HepG2 (cell line): ENCODE results near the gene DENND5A. TPM values are rescaled to one million over a fixed set of nuclear protein-coding genes. Genes with fewer than 3 reads are reported as not detected.

Experiments used
- ATAC-seq: fragments of 200-7000 bp; cut with Tn5 transposase; 3 replicates; pipeline ENCODE4 v1.9.1; 2020; ENCODE audit warnings: mild to moderate bottlenecking, moderate library complexity
- BruUV-seq: library from RNA; stranded (reverse); fragments of 400-500 nt; replicated peaks from 2 replicates; lab custom pipeline; 2021; lab: Mats Ljungman, UMichigan
- CTCF ChIA-PET: fragments of 300-600 bp; formaldehyde crosslinking; extraction: SDS; loops from one replicate; lab custom pipeline; 2021; ENCODE audit warnings: low total read pairs, inconsistent platforms, low intra/inter-chr PET ratio; lab: Yijun Ruan, JAX
- POLR2A ChIA-PET: fragments of 350-600 bp; sonication (Branson Sonifier 250); formaldehyde crosslinking; loops from one replicate; lab custom pipeline; 2020; ENCODE audit warnings: antibody characterized with exemption, inconsistent platforms; lab: Yijun Ruan, JAX
- DNase-seq: peaks from one replicate; pipeline ENCODE4 v3.0.0-alpha.2; 2015; ENCODE audit warnings: low spot score
- FAIRE-seq: peaks from 3 replicates; lab custom pipeline; 2011; peaks lifted over from hg19 to GRCh38; lab: Jason Lieb, UNC
- H2AFZ ChIP-seq: one replicate; pipeline ENCODE4 v1.6.1; 2011; ENCODE audit warnings: low read length, inconsistent platforms
- H3K27ac ChIP-seq: fragments of 300-600 bp; 3 replicates; pipeline ENCODE4 v1.8.0; 2011; ENCODE audit warnings: mixed run types, mild to moderate bottlenecking, mixed read lengths, low read length, inconsistent platforms; ENCODE audit not compliant: insufficient read depth; ENCODE audit errors: extremely low read length
- H3K27me3 ChIP-seq, 2 experiments: fragments of 200-600 bp in 1 of 2; 2 replicates in 1 of 2; 3 replicates in 1 of 2; pipeline versions ENCODE4 v1.6.0 to v1.8.0; 2011; ENCODE audit warnings: low read length in 2 of 2, mild to moderate bottlenecking in 2 of 2, moderate library complexity in 2 of 2, inconsistent platforms in 1 of 2; ENCODE audit not compliant: insufficient read depth in 2 of 2, control insufficient read depth in 1 of 2
- H3K36me3 ChIP-seq, 2 experiments: fragments of 200-600 bp in 1 of 2; replicated peaks in 1 of 2; 2 replicates in 1 of 2; 3 replicates in 1 of 2; pipeline versions ENCODE4 v1.5.1 to v1.8.0; 2011; ENCODE audit warnings: low read length in 2 of 2, inconsistent platforms in 1 of 2; ENCODE audit not compliant: insufficient read depth in 2 of 2, control insufficient read depth in 1 of 2
- H3K4me1 ChIP-seq: 2 replicates; pipeline ENCODE4 v1.5.1; 2012; ENCODE audit warnings: low read length, inconsistent platforms; ENCODE audit not compliant: insufficient read depth
- H3K4me2 ChIP-seq: 2 replicates; pipeline ENCODE4 v1.6.0; 2011; ENCODE audit warnings: low read depth, low read length, inconsistent platforms
- H3K4me3 ChIP-seq, 3 experiments: fragments of 200-600 bp in 1 of 3; sonication (generic), shearing (Covaris generic) in 1 of 3; replicated peaks in 1 of 3; 2 replicates each; pipeline ENCODE4 v1.5.1; 2011 to 2016; ENCODE audit warnings: low read length in 3 of 3, inconsistent platforms in 2 of 3, low read depth in 2 of 3, mild to moderate bottlenecking in 2 of 3, control low read depth in 1 of 3, mixed read lengths in 1 of 3; ENCODE audit not compliant: insufficient read depth in 1 of 3
- H3K79me2 ChIP-seq: one replicate; pipeline ENCODE4 v1.6.1; 2011; ENCODE audit warnings: low read length, inconsistent platforms; ENCODE audit not compliant: insufficient read depth
- H3K9ac ChIP-seq: 2 replicates; pipeline ENCODE4 v1.6.0; 2011; ENCODE audit warnings: mild to moderate bottlenecking, low read depth, low read length, inconsistent platforms; ENCODE audit not compliant: insufficient read depth
- H3K9me3 ChIP-seq: 2 replicates; pipeline ENCODE4 v1.5.1; 2012; ENCODE audit warnings: mild to moderate bottlenecking, low read length
- H4K20me1 ChIP-seq: 2 replicates; pipeline ENCODE4 v1.6.0; 2011; ENCODE audit warnings: inconsistent platforms, mild to moderate bottlenecking, low read length, moderate library complexity; ENCODE audit not compliant: insufficient read depth
- ERF ChIP-seq: IDR thresholded peaks from 2 replicates; pipeline ENCODE4 v1.6.1; 2018; ENCODE audit warnings: missing biosample characterization, missing genetic modification reagents
- HOXD1 ChIP-seq: sonication (generic); formaldehyde crosslinking; IDR thresholded peaks from 2 replicates; pipeline ENCODE4 v1.5.0; 2020; ENCODE audit warnings: missing genetic modification reagents
- MED1 ChIP-seq: sonication (generic); formaldehyde crosslinking; IDR thresholded peaks from 2 replicates; pipeline ENCODE4 v1.4.0; 2020; ENCODE audit warnings: missing genetic modification reagents
- SMC3 ChIP-seq: IDR thresholded peaks from 2 replicates; pipeline ENCODE4 v1.6.1; 2011; ENCODE audit warnings: low read length, improper control_type of control experiment
- SNAPC2 ChIP-seq: sonication (generic); formaldehyde crosslinking; IDR thresholded peaks from 2 replicates; pipeline ENCODE4 v1.8.1; 2022; ENCODE audit warnings: mild to moderate bottlenecking, missing genetic modification reagents
- STAG1 ChIP-seq: sonication (generic); formaldehyde crosslinking; IDR thresholded peaks from 2 replicates; pipeline ENCODE4 v1.4.0; 2020; ENCODE audit warnings: missing genetic modification reagents
- TRIM22 ChIP-seq: fragments of 450-650 bp; IDR thresholded peaks from 2 replicates; pipeline ENCODE4 v1.6.1; 2017
- XRCC5 ChIP-seq: fragments of 200-400 bp; formaldehyde crosslinking; optimal IDR thresholded peaks from 2 replicates; pipeline ENCODE3; 2017; ENCODE audit warnings: mild to moderate bottlenecking, low read length
- ZNF101 ChIP-seq: sonication (generic); formaldehyde crosslinking; IDR thresholded peaks from 2 replicates; pipeline ENCODE4 v1.4.0; 2020; ENCODE audit warnings: mild to moderate bottlenecking, low read depth, missing genetic modification reagents, borderline replicate concordance
- ZNF30 ChIP-seq: sonication (generic); formaldehyde crosslinking; IDR thresholded peaks from 2 replicates; pipeline ENCODE4 v1.5.0; 2020; ENCODE audit warnings: mild to moderate bottlenecking, missing genetic modification reagents
- ZNF782 ChIP-seq: sonication (generic); formaldehyde crosslinking; IDR thresholded peaks from 2 replicates; pipeline ENCODE4 v1.4.0; 2020; ENCODE audit warnings: missing genetic modification reagents, mild to moderate bottlenecking, borderline replicate concordance
- WGBS: methylation state at CpG from one replicate; pipeline ENCODE4 v1.1.6; 2017; ENCODE audit warnings: low lambda C conversion rate; 5-methylcytosine and 5-hydroxymethylcytosine counted together
- in situ Hi-C: cut with HindIII; loops from 2 replicates; pipeline ENCODE4 v1.10.0; 2017; ENCODE audit warnings: low pct_unique_long_range_greater_than_20kb; ENCODE audit not compliant: extremely low pct_ligation_motif_present
- intact Hi-C: fragments of 100-400 bp; cut with micrococcal nuclease; formaldehyde crosslinking; loops from one replicate; pipeline ENCODE4 v1.10.0; 2022; ENCODE audit not compliant: unreplicated experiment
- polyA plus RNA-seq, 8 experiments: library from polyadenylated mRNA; depleted of rRNA in 3 of 8; stranded (reverse) in 7 of 8; unstranded in 1 of 8; fragments of >200 nt; fragmentation: Illumina TruSeq in 4 of 8; extraction: Trizol in 4 of 8; gene quantifications; 2 replicates each; pipeline versions ENCODE4 v1.2.1 to v1.2.3, GENCODE V29; 2011 to 2016; ENCODE audit warnings: low read depth in 4 of 8, missing spikeins in 1 of 8, mixed read lengths in 1 of 8; ENCODE audit not compliant: insufficient read depth in 1 of 8
- total RNA-seq, 5 experiments: library from RNA; depleted of rRNA; stranded (reverse); fragments of >200 nt; fragmentation: Illumina TruSeq; extraction: Trizol; gene quantifications; 2 replicates each; pipeline ENCODE4 v1.2.3, GENCODE V29; 2016; ENCODE audit warnings: low read depth in 1 of 5
- TF ChIP-seq, protein P1 (sequence below): sonication (generic); formaldehyde crosslinking; IDR thresholded peaks from 2 replicates; pipeline ENCODE4 v1.5.0; 2020; ENCODE audit warnings: mild to moderate bottlenecking, missing genetic modification reagents
- TF ChIP-seq, protein P2 (sequence below): sonication (generic); formaldehyde crosslinking; IDR thresholded peaks from 2 replicates; pipeline ENCODE4 v1.5.0; 2020; ENCODE audit warnings: mild to moderate bottlenecking, missing genetic modification reagents, moderate library complexity
- TF ChIP-seq, protein P3 (sequence below): sonication (generic); formaldehyde crosslinking; IDR thresholded peaks from 2 replicates; pipeline ENCODE4 v1.5.1; 2020; ENCODE audit warnings: mild to moderate bottlenecking, moderate library complexity, missing genetic modification reagents

DENND5A gene
- total and polyA plus RNA-seq, 2 of the 13 experiments (the other 11 are each of a cell fraction or from before 2014, with no cell fraction given): 63.3 to 145 TPM

- in situ Hi-C loops (no loop called here), intact Hi-C loops (no loop called here)
- no peaks in the 10 kb centered on the region for H3K36me3 ChIP-seq
- H3K4me2 ChIP-seq: peak overlapping the region; percentile 44
- CTCF ChIA-PET: interaction anchor here (1.7 kb wide), 1 partner anchor 105 kb away, joined by 6 read pairs; no protein-coding TSS in a partner anchor
- no peaks in the 10 kb centered on the region for H3K4me1 ChIP-seq
- H3K9ac ChIP-seq: no peak overlapping the region
- no peaks in the 10 kb centered on the region for H4K20me1 ChIP-seq
- H3K79me2 ChIP-seq: no peaks in the 10 kb centered on the region
- BruUV-seq: no TSS peak
- WGBS: 52% methylated on average over 9 of the region's 9 CpGs
- no peak overlapping the region for H3K27ac ChIP-seq
- H2AFZ ChIP-seq: no peak overlapping the region
- POLR2A ChIA-PET: no interaction called here
- no peaks in the 10 kb centered on the region for H3K27me3 ChIP-seq
- DNase-seq (no peak), FAIRE-seq (peak; percentile 21), ATAC-seq (peak; percentile 98)
- H3K9me3 ChIP-seq: no peaks in the 10 kb centered on the region
- no peak overlapping the region for H3K4me3 ChIP-seq
- TF ChIP-seq HOXD1: no peak
- no peak for TF ChIP-seq ERF (CRISPR knock-in tag)
- TF ChIP-seq SMC3: peak; percentile 60
- peak; percentile 49 for TF ChIP-seq STAG1 (CRISPR knock-in tag)
- no peak for TF ChIP-seq ZNF30 (CRISPR knock-in tag)
- TF ChIP-seq TRIM22: no peak
- TF ChIP-seq MED1 (CRISPR knock-in tag): no peak
- TF ChIP-seq, protein P1, sequence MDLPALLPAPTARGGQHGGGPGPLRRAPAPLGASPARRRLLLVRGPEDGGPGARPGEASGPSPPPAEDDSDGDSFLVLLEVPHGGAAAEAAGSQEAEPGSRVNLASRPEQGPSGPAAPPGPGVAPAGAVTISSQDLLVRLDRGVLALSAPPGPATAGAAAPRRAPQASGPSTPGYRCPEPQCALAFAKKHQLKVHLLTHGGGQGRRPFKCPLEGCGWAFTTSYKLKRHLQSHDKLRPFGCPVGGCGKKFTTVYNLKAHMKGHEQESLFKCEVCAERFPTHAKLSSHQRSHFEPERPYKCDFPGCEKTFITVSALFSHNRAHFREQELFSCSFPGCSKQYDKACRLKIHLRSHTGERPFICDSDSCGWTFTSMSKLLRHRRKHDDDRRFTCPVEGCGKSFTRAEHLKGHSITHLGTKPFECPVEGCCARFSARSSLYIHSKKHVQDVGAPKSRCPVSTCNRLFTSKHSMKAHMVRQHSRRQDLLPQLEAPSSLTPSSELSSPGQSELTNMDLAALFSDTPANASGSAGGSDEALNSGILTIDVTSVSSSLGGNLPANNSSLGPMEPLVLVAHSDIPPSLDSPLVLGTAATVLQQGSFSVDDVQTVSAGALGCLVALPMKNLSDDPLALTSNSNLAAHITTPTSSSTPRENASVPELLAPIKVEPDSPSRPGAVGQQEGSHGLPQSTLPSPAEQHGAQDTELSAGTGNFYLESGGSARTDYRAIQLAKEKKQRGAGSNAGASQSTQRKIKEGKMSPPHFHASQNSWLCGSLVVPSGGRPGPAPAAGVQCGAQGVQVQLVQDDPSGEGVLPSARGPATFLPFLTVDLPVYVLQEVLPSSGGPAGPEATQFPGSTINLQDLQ (CRISPR knock-in tag): no peak
- TF ChIP-seq, protein P2, sequence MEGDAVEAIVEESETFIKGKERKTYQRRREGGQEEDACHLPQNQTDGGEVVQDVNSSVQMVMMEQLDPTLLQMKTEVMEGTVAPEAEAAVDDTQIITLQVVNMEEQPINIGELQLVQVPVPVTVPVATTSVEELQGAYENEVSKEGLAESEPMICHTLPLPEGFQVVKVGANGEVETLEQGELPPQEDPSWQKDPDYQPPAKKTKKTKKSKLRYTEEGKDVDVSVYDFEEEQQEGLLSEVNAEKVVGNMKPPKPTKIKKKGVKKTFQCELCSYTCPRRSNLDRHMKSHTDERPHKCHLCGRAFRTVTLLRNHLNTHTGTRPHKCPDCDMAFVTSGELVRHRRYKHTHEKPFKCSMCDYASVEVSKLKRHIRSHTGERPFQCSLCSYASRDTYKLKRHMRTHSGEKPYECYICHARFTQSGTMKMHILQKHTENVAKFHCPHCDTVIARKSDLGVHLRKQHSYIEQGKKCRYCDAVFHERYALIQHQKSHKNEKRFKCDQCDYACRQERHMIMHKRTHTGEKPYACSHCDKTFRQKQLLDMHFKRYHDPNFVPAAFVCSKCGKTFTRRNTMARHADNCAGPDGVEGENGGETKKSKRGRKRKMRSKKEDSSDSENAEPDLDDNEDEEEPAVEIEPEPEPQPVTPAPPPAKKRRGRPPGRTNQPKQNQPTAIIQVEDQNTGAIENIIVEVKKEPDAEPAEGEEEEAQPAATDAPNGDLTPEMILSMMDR: peak; percentile 63
- TF ChIP-seq, protein P3, sequence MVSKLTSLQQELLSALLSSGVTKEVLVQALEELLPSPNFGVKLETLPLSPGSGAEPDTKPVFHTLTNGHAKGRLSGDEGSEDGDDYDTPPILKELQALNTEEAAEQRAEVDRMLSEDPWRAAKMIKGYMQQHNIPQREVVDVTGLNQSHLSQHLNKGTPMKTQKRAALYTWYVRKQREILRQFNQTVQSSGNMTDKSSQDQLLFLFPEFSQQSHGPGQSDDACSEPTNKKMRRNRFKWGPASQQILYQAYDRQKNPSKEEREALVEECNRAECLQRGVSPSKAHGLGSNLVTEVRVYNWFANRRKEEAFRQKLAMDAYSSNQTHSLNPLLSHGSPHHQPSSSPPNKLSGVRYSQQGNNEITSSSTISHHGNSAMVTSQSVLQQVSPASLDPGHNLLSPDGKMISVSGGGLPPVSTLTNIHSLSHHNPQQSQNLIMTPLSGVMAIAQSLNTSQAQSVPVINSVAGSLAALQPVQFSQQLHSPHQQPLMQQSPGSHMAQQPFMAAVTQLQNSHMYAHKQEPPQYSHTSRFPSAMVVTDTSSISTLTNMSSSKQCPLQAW: 0 out of 2 replicates have a peak, but pooled peaks have one; percentile 23
- TF ChIP-seq ZNF101 (CRISPR knock-in tag): no peak
- peak; percentile 26 for TF ChIP-seq XRCC5
- no peak for TF ChIP-seq ZNF782 (CRISPR knock-in tag)
- TF ChIP-seq SNAPC2 (CRISPR knock-in tag): no peak
Measured at GRCh38 chr11:9120664-9121468, 144.3 kb downstream of the DENND5A start.
